ENCODE data around the gene ZP2.

ZP2 gene

DNA sequence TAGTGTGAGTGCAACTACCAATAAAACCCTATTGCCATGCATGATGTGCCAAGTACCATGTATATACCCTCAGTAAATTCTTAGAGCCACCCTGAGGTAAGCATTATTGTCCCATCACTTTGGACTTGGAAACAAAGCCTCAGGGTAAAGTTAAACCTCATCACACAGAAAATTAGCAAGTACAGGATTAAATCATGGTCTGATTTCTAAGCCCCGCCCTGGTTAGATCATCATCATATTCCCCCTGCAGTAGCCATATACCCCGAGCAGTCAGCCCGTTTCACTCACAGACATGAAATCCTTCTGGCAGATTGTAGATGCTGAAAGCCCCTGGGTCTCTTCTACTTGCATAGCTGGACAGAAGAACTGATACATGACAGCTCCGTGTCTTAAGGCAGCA is 4.8 kb downstream of the ZP2 start:
- H4K8ac ChIP-seq (ENCODE audit: low read length), result no peak overlapping the region
- no peaks in the 10 kb centered on the region for H3K36me3 ChIP-seq (ENCODE audit: control insufficient read depth in 1 of 2, insufficient read depth in 2 of 2, low read depth in 1 of 2, low read length in 2 of 2)
- H3K9me3 ChIP-seq (ENCODE audit: control insufficient read depth, low read length), result no peaks in the 10 kb centered on the region
- no peak overlapping the region for H3K9ac ChIP-seq (ENCODE audit: low read length)
- no peak overlapping the region for H2AK5ac ChIP-seq (ENCODE audit: low read length, severe bottlenecking)
- H2BK12ac ChIP-seq (ENCODE audit: low read length in 2 of 2), result no peak overlapping the region
- no peaks in the 10 kb centered on the region for H3K4me1 ChIP-seq (ENCODE audit: control insufficient read depth, insufficient read depth, low read depth, low read length)
- no peak overlapping the region for H2BK15ac ChIP-seq (ENCODE audit: low read depth, poor library complexity, severe bottlenecking)
- H3K14ac ChIP-seq (ENCODE audit: low read length in 2 of 2), result peak overlapping the region in 1 of 2 experiments; percentile 12
- H2BK5ac ChIP-seq (ENCODE audit: low read depth, low read length, poor library complexity, severe bottlenecking), result no peak overlapping the region
- WGBS, result 89% methylated on average over 4 of the region's 4 CpGs
- no peak overlapping the region for H3K23ac ChIP-seq (ENCODE audit: low read length in 2 of 2)
- H2AFZ ChIP-seq (ENCODE audit: low read depth, low read length), result no peak overlapping the region
- no peak for DNase-seq
- no peak overlapping the region for H3K18ac ChIP-seq (ENCODE audit: low read depth in 1 of 2, low read length in 2 of 2)
- H4K91ac ChIP-seq (ENCODE audit: low read length), result no peak overlapping the region
- no peak overlapping the region for H3K4ac ChIP-seq (ENCODE audit: low read depth in 1 of 2, low read length in 2 of 2)
- H2BK120ac ChIP-seq (ENCODE audit: low read depth, low read length), result no peak overlapping the region
- no peak overlapping the region for H3K27ac ChIP-seq (ENCODE audit: low read length, poor library complexity, severe bottlenecking)
- H3K27me3 ChIP-seq (ENCODE audit: control insufficient read depth in 1 of 2, insufficient read depth in 1 of 2, low read length in 2 of 2), result peaks cover 58% of the 10 kb centered on the region in 2 experiments
- no peaks in the 10 kb centered on the region for H3K79me1 ChIP-seq (replicated peaks; ENCODE audit: low read length, poor library complexity, severe bottlenecking)
- no peak overlapping the region for H3K4me3 ChIP-seq (ENCODE audit: insufficient read depth in 1 of 2, low read depth in 1 of 2, low read length in 2 of 2)
- no peak overlapping the region for H3K4me2 ChIP-seq (ENCODE audit: low read length, poor library complexity, severe bottlenecking)

DNA sequence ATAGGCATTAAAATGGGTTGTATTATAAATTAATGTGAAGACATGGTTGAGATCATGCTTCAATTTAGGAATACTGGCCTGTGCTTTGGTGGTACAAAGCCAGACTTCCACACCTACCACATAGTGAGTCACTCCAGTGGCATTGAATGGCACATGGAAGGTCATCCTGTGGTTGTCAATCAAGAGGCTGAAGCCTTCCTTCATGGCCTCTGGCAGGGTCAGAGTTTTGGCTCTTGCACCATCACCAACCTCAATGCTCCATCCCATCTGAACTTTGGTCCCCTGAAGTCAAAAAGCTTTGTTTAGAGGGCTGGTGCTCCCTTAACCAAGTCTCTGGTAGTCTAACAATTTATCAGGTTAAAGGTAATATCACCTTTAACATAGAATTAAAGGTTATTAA is 6.1 kb downstream of the ZP2 start:
- Histone ChIP-seq H4K91ac (ENCODE audit: low read length) (no peak overlapping the region), H2AFZ (ENCODE audit: low read depth, low read length) (no peak overlapping the region), H3K23ac (ENCODE audit: low read length in 2 of 2) (no peak overlapping the region), H3K79me1 (replicated peaks; ENCODE audit: low read length, poor library complexity, severe bottlenecking) (no peaks in the 10 kb centered on the region), H3K4me2 (ENCODE audit: low read length, poor library complexity, severe bottlenecking) (no peak overlapping the region), H2BK120ac (ENCODE audit: low read depth, low read length) (no peak overlapping the region), H3K4ac (ENCODE audit: low read depth in 1 of 2, low read length in 2 of 2) (no peak overlapping the region), H3K27ac (ENCODE audit: low read length, poor library complexity, severe bottlenecking) (no peak overlapping the region), H2BK12ac (ENCODE audit: low read length in 2 of 2) (no peak overlapping the region), H3K4me1 (ENCODE audit: control insufficient read depth, insufficient read depth, low read depth, low read length) (no peaks in the 10 kb centered on the region), H3K9me3 (ENCODE audit: control insufficient read depth, low read length) (no peaks in the 10 kb centered on the region), H2BK5ac (ENCODE audit: low read depth, low read length, poor library complexity, severe bottlenecking) (no peak overlapping the region), H2AK5ac (ENCODE audit: low read length, severe bottlenecking) (no peak overlapping the region), H3K27me3 (ENCODE audit: control insufficient read depth in 1 of 2, insufficient read depth in 1 of 2, low read length in 2 of 2) (peaks cover 65 to 67% of the 10 kb centered on the region in 2 experiments), H3K14ac (ENCODE audit: low read length in 2 of 2) (no peak overlapping the region), H3K36me3 (ENCODE audit: control insufficient read depth in 1 of 2, insufficient read depth in 2 of 2, low read depth in 1 of 2, low read length in 2 of 2) (no peaks in the 10 kb centered on the region), H3K18ac (ENCODE audit: low read depth in 1 of 2, low read length in 2 of 2) (no peak overlapping the region), H3K4me3 (ENCODE audit: insufficient read depth in 1 of 2, low read depth in 1 of 2, low read length in 2 of 2) (no peak overlapping the region), H3K9ac (ENCODE audit: low read length) (no peak overlapping the region), H2BK15ac (ENCODE audit: low read depth, poor library complexity, severe bottlenecking) (no peak overlapping the region), H4K8ac (ENCODE audit: low read length) (no peak overlapping the region)
- DNase-seq, result no peak

DNA sequence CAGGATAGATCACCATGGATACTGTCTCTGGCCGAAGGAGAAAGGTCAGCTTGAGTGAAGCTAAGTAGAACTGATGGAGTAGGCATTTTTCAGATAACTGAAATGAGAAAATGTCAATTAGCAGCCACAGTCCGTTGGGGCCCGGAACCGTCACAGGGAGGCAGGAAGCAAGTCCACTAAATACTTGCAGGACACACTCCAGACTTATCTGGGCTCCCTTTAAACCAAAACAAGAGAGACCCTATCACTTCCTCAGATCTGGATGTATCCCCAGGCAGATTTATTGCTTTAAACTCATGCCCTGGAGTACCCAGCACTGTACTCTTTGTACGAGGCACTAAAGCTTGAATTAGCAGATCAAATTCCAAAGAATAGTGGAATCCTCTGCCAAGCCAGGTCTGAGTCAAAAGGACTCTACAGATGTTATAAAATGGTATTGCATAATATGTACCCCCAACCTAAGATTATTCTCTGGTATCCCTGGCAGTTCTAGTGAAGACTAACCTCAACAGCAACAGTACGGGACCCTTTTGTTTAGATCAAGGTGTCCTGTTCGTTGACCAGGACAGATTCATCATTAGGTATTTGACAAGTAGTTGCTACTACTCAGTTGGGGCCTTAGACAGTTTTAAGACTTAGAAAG is 8.1 kb downstream of the ZP2 start:
- H2BK15ac ChIP-seq (ENCODE audit: low read depth, poor library complexity, severe bottlenecking), result no peak overlapping the region
- no peaks in the 10 kb centered on the region for H3K36me3 ChIP-seq (ENCODE audit: control insufficient read depth in 1 of 2, insufficient read depth in 2 of 2, low read depth in 1 of 2, low read length in 2 of 2)
- no peak overlapping the region for H3K14ac ChIP-seq (ENCODE audit: low read length in 2 of 2)
- no peak overlapping the region for H2BK12ac ChIP-seq (ENCODE audit: low read length in 2 of 2)
- H4K8ac ChIP-seq (ENCODE audit: low read length), result no peak overlapping the region
- H3K4me1 ChIP-seq (ENCODE audit: control insufficient read depth, insufficient read depth, low read depth, low read length), result no peaks in the 10 kb centered on the region
- H3K4ac ChIP-seq (ENCODE audit: low read depth in 1 of 2, low read length in 2 of 2), result no peak overlapping the region
- no peak overlapping the region for H3K27ac ChIP-seq (ENCODE audit: low read length, poor library complexity, severe bottlenecking)
- H2BK120ac ChIP-seq (ENCODE audit: low read depth, low read length), result no peak overlapping the region
- no peaks in the 10 kb centered on the region for H3K9me3 ChIP-seq (ENCODE audit: control insufficient read depth, low read length)
- no peak overlapping the region for H2AFZ ChIP-seq (ENCODE audit: low read depth, low read length)
- no peak overlapping the region for H2AK5ac ChIP-seq (ENCODE audit: low read length, severe bottlenecking)
- H3K27me3 ChIP-seq (ENCODE audit: control insufficient read depth in 1 of 2, insufficient read depth in 1 of 2, low read length in 2 of 2), result peaks cover 58 to 62% of the 10 kb centered on the region in 2 experiments
- no peak overlapping the region for H4K91ac ChIP-seq (ENCODE audit: low read length)
- H3K4me3 ChIP-seq (ENCODE audit: insufficient read depth in 1 of 2, low read depth in 1 of 2, low read length in 2 of 2), result no peak overlapping the region
- H3K23ac ChIP-seq (ENCODE audit: low read length in 2 of 2), result no peak overlapping the region
- no peak overlapping the region for H3K4me2 ChIP-seq (ENCODE audit: low read length, poor library complexity, severe bottlenecking)
- no peak overlapping the region for H3K18ac ChIP-seq (ENCODE audit: low read depth in 1 of 2, low read length in 2 of 2)
- H3K9ac ChIP-seq (ENCODE audit: low read length), result no peak overlapping the region
- no peak for DNase-seq
- no peaks in the 10 kb centered on the region for H3K79me1 ChIP-seq (replicated peaks; ENCODE audit: low read length, poor library complexity, severe bottlenecking)
- H2BK5ac ChIP-seq (ENCODE audit: low read depth, low read length, poor library complexity, severe bottlenecking), result no peak overlapping the region
- 11% methylated on average over 7 of the region's 7 CpGs for WGBS

DNA sequence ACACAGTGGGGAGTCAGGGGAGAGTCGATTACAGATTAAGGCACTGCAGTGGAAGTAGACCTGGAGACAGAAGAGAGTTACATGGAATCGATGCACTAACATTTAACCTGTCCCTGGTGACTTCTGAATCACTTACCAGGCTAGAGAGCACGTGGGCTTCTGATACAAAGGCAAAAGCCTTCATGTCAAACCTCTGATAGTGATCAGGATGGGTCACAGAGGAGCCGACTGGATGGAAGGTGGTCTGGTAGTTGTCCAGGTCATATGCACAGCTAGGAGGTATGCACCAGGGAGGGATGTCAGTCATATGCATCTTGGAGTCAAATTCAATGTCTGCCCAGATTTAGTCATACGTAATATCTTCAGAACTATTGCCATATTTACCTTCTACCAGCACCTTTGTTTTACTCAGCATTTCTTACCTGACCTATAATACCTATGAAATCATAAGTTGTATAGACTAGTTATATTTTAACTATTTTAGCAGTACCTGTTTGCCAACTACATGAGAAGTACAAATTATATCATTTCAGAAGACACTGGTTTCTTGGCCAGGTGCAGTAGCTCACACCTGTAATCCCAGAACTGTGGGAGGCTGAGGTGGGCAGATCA is 11.7 kb downstream of the ZP2 start:
- no peak overlapping the region for H3K4ac ChIP-seq (ENCODE audit: low read depth in 1 of 2, low read length in 2 of 2)
- H3K27me3 ChIP-seq (ENCODE audit: control insufficient read depth in 1 of 2, insufficient read depth in 1 of 2, low read length in 2 of 2), result peaks cover 53 to 63% of the 10 kb centered on the region in 2 experiments
- no peak overlapping the region for H4K91ac ChIP-seq (ENCODE audit: low read length)
- no peak overlapping the region for H2BK120ac ChIP-seq (ENCODE audit: low read depth, low read length)
- no peak overlapping the region for H3K9ac ChIP-seq (ENCODE audit: low read length)
- no peak overlapping the region for H3K14ac ChIP-seq (ENCODE audit: low read length in 2 of 2)
- DNase-seq, result no peak
- no peak overlapping the region for H3K4me2 ChIP-seq (ENCODE audit: low read length, poor library complexity, severe bottlenecking)
- H3K27ac ChIP-seq (ENCODE audit: low read length, poor library complexity, severe bottlenecking), result no peak overlapping the region
- no peaks in the 10 kb centered on the region for H3K79me1 ChIP-seq (replicated peaks; ENCODE audit: low read length, poor library complexity, severe bottlenecking)
- no peak overlapping the region for H2BK15ac ChIP-seq (ENCODE audit: low read depth, poor library complexity, severe bottlenecking)
- no peak overlapping the region for H4K8ac ChIP-seq (ENCODE audit: low read length)
- peaks cover 2% of the 10 kb centered on the region for H3K4me1 ChIP-seq (ENCODE audit: control insufficient read depth, insufficient read depth, low read depth, low read length)
- no peak overlapping the region for H2BK12ac ChIP-seq (ENCODE audit: low read length in 2 of 2)
- no peak overlapping the region for H3K23ac ChIP-seq (ENCODE audit: low read length in 2 of 2)
- 63% methylated on average over 4 of the region's 5 CpGs for WGBS
- no peaks in the 10 kb centered on the region for H3K36me3 ChIP-seq (ENCODE audit: control insufficient read depth in 1 of 2, insufficient read depth in 2 of 2, low read depth in 1 of 2, low read length in 2 of 2)
- H2AFZ ChIP-seq (ENCODE audit: low read depth, low read length), result no peak overlapping the region
- H2BK5ac ChIP-seq (ENCODE audit: low read depth, low read length, poor library complexity, severe bottlenecking), result no peak overlapping the region
- H3K9me3 ChIP-seq (ENCODE audit: control insufficient read depth, low read length), result no peaks in the 10 kb centered on the region
- H2AK5ac ChIP-seq (ENCODE audit: low read length, severe bottlenecking), result no peak overlapping the region
- no peak overlapping the region for H3K4me3 ChIP-seq (ENCODE audit: insufficient read depth in 1 of 2, low read depth in 1 of 2, low read length in 2 of 2)
- H3K18ac ChIP-seq (ENCODE audit: low read depth in 1 of 2, low read length in 2 of 2), result no peak overlapping the region

Data from mesenchymal stem cell (in vitro differentiated cells and primary cell).